ENCODE measurements around the gene SV2A.

Gene SV2A

GRCh38 chr1:149916193-149916897, 1.3 kb downstream of the SV2A start:
- TF ChIP-seq ZNF70 (CRISPR knock-in tag; IDR thresholded peaks at IDR 0.05) (no peak), ARNTL (CRISPR knock-in tag; IDR thresholded peaks at IDR 0.05; ENCODE audit: borderline replicate concordance, low read depth) (no peak), PATZ1 (CRISPR knock-in tag; IDR thresholded peaks at IDR 0.05; ENCODE audit: borderline replicate concordance) (no peak), ZNF565 (CRISPR knock-in tag; conservative IDR thresholded peaks at IDR 0.05; ENCODE audit: low read depth) (no peak), ZFP30 (CRISPR knock-in tag; IDR thresholded peaks at IDR 0.05) (no peak)
- no peak for ATAC-seq

GRCh38 chr1:149915429-149916192, 2.0 kb downstream of the SV2A start:
- ATAC-seq, result no peak

More at GRCh38 chr1:149915429-149916192, 2.0 kb downstream of the SV2A start:
- TF ChIP-seq ZFP30 (CRISPR knock-in tag; IDR thresholded peaks at IDR 0.05), result no peak
- no peak for TF ChIP-seq ESRRG (CRISPR knock-in tag; IDR thresholded peaks at IDR 0.05)
- TF ChIP-seq CSDC2 (CRISPR knock-in tag; IDR thresholded peaks at IDR 0.05), result no peak
- no peak for TF ChIP-seq ZNF8 (CRISPR knock-in tag; IDR thresholded peaks at IDR 0.05)
- TF ChIP-seq TOX (CRISPR knock-in tag; IDR thresholded peaks at IDR 0.05; ENCODE audit: borderline replicate concordance), result no peak
- TF ChIP-seq TSHZ2 (CRISPR knock-in tag; IDR thresholded peaks at IDR 0.05), result no peak
- TF ChIP-seq POU6F1 (CRISPR knock-in tag; IDR thresholded peaks at IDR 0.05; ENCODE audit: borderline replicate concordance, low read depth), result no peak
- no peak for TF ChIP-seq PPARA (CRISPR knock-in tag; IDR thresholded peaks at IDR 0.05; ENCODE audit: borderline replicate concordance)
- TF ChIP-seq SNAI2 (CRISPR knock-in tag; IDR thresholded peaks at IDR 0.05), result no peak
- no peak for TF ChIP-seq TCF4 (CRISPR knock-in tag; IDR thresholded peaks at IDR 0.05; ENCODE audit: borderline replicate concordance)
- no peak for TF ChIP-seq ZFP3 (CRISPR knock-in tag; IDR thresholded peaks at IDR 0.05)
- TF ChIP-seq RARB (CRISPR knock-in tag; IDR thresholded peaks at IDR 0.05), result no peak
- no peak for TF ChIP-seq ZNF70 (CRISPR knock-in tag; IDR thresholded peaks at IDR 0.05)
- TF ChIP-seq OSR1 (CRISPR knock-in tag; IDR thresholded peaks at IDR 0.05), result no peak
- TF ChIP-seq PATZ1 (CRISPR knock-in tag; IDR thresholded peaks at IDR 0.05; ENCODE audit: borderline replicate concordance), result no peak
